IMR-90 (cell line): ENCODE data around the gene ZBTB46. TPM values are rescaled to one million over a fixed set of nuclear protein-coding genes. Genes with fewer than 3 reads are reported as not detected.

Source experiments
- ATAC-seq: fragments of 200-7000 bp; cut with Tn5 transposase; 2 replicates; pipeline ENCODE4 v1.9.1; 2020; ENCODE audit warnings: low read depth, mild to moderate bottlenecking, moderate library complexity
- BruUV-seq: library from RNA; stranded (reverse); fragments of 400-500 nt; replicated peaks from 2 replicates; lab custom pipeline; 2021; lab: Mats Ljungman, UMichigan
- CTCF ChIA-PET: fragments of 300-600 bp; formaldehyde crosslinking; extraction: SDS; loops from one replicate; lab custom pipeline; 2021; ENCODE audit warnings: antibody characterized with exemption; lab: Yijun Ruan, JAX
- POLR2A ChIA-PET: fragments of 300-600 bp; sonication (Branson Sonifier 250); formaldehyde crosslinking; loops from one replicate; lab custom pipeline; 2022; ENCODE audit warnings: antibody characterized with exemption; ENCODE audit not compliant: unreplicated experiment; lab: Charles Lee
- DNase-seq: peaks from one replicate; pipeline ENCODE4 v3.0.0; 2013
- H2AFZ ChIP-seq: replicated peaks from 2 replicates; pipeline ENCODE3; 2013; ENCODE audit warnings: low read length, mild to moderate bottlenecking; ENCODE audit not compliant: poor library complexity
- H2AK5ac ChIP-seq: 2 replicates; pipeline ENCODE4 v1.6.1; 2013; ENCODE audit warnings: low read depth, low read length, inconsistent platforms
- H2AK9ac ChIP-seq: replicated peaks from 2 replicates; pipeline ENCODE3; 2013; ENCODE audit warnings: mild to moderate bottlenecking, low read depth, low read length, moderate library complexity; ENCODE audit not compliant: poor library complexity
- H2BK120ac ChIP-seq: 2 replicates; pipeline ENCODE4 v1.6.1; 2013; ENCODE audit warnings: low read depth, low read length, inconsistent platforms
- H2BK15ac ChIP-seq: 3 replicates; pipeline ENCODE4 v1.6.1; 2013; ENCODE audit warnings: low read depth, low read length, inconsistent platforms
- H2BK20ac ChIP-seq: 2 replicates; pipeline ENCODE4 v1.6.1; 2013; ENCODE audit warnings: low read depth, mild to moderate bottlenecking, inconsistent platforms, low read length, moderate library complexity
- H2BK5ac ChIP-seq: 2 replicates; pipeline ENCODE4 v1.6.1; 2013; ENCODE audit warnings: mild to moderate bottlenecking, low read depth, low read length, inconsistent platforms; ENCODE audit not compliant: poor library complexity, severe bottlenecking
- H3K14ac ChIP-seq: replicated peaks from 2 replicates; pipeline ENCODE4 v1.6.1; 2013; ENCODE audit warnings: low read depth, low read length, inconsistent platforms
- H3K18ac ChIP-seq: 2 replicates; pipeline ENCODE4 v1.6.1; 2013; ENCODE audit warnings: low read depth, low read length, control low read depth
- H3K23ac ChIP-seq: 2 replicates; pipeline ENCODE4 v1.6.1; 2013; ENCODE audit warnings: low read depth, low read length, inconsistent platforms
- H3K27ac ChIP-seq: 2 replicates; pipeline ENCODE4 v1.5.1; 2013; ENCODE audit warnings: mild to moderate bottlenecking, control low read depth, low read length; ENCODE audit not compliant: insufficient read depth
- H3K27me3 ChIP-seq: 2 replicates; pipeline ENCODE4 v1.6.1; 2013; ENCODE audit warnings: low read length; ENCODE audit not compliant: control insufficient read depth, insufficient read depth
- H3K36me3 ChIP-seq: 2 replicates; pipeline ENCODE4 v1.6.1; 2013; ENCODE audit warnings: low read length, mixed read lengths; ENCODE audit not compliant: control insufficient read depth, insufficient read depth
- H3K4ac ChIP-seq: 2 replicates; pipeline ENCODE4 v1.6.1; 2013; ENCODE audit warnings: low read depth, low read length, inconsistent platforms
- H3K4me1 ChIP-seq: 2 replicates; pipeline ENCODE4 v1.6.1; 2013; ENCODE audit warnings: low read length, mixed read lengths; ENCODE audit not compliant: control insufficient read depth, insufficient read depth
- H3K4me2 ChIP-seq: 2 replicates; pipeline ENCODE4 v1.6.1; 2013; ENCODE audit warnings: low read depth, mild to moderate bottlenecking, control low read depth, low read length, moderate library complexity
- H3K4me3 ChIP-seq: 2 replicates; pipeline ENCODE4 v1.5.1; 2013; ENCODE audit warnings: low read depth, mild to moderate bottlenecking, control low read depth, low read length, moderate library complexity; ENCODE audit not compliant: insufficient read depth
- H3K56ac ChIP-seq: 2 replicates; pipeline ENCODE4 v1.6.1; 2013; ENCODE audit warnings: low read length, inconsistent platforms; ENCODE audit not compliant: insufficient read depth; ENCODE audit errors: extremely low read depth
- H3K79me1 ChIP-seq, 2 experiments: 2 replicates each; pipeline ENCODE4 v1.6.1; 2013; ENCODE audit warnings: low read length in 2 of 2, inconsistent platforms in 1 of 2, low read depth in 1 of 2
- H3K9ac ChIP-seq: 2 replicates; pipeline ENCODE4 v1.6.1; 2013; ENCODE audit warnings: low read depth, low read length, control low read depth
- H3K9me1 ChIP-seq: 2 replicates; pipeline ENCODE4 v1.6.1; 2013; ENCODE audit warnings: low read length, inconsistent platforms; ENCODE audit not compliant: insufficient read depth
- H3K9me3 ChIP-seq: 2 replicates; pipeline ENCODE4 v1.6.1; 2013; ENCODE audit warnings: low read length; ENCODE audit not compliant: control insufficient read depth, insufficient read depth
- H4K20me1 ChIP-seq: 2 replicates; pipeline ENCODE4 v1.6.1; 2013; ENCODE audit warnings: low read length, inconsistent platforms; ENCODE audit not compliant: insufficient read depth
- H4K5ac ChIP-seq: 2 replicates; pipeline ENCODE4 v1.6.1; 2013; ENCODE audit warnings: mild to moderate bottlenecking, low read depth, low read length, control low read depth
- H4K8ac ChIP-seq, 2 experiments: 2 replicates each; pipeline ENCODE4 v1.6.1; 2013; ENCODE audit warnings: low read depth in 2 of 2, low read length in 2 of 2, control low read depth in 1 of 2, inconsistent platforms in 1 of 2
- H4K91ac ChIP-seq: 2 replicates; pipeline ENCODE4 v1.6.1; 2013; ENCODE audit warnings: low read depth, low read length, inconsistent platforms; ENCODE audit not compliant: insufficient read depth
- CHD1 ChIP-seq: IDR thresholded peaks from 2 replicates; pipeline ENCODE4 v1.6.1; 2012; ENCODE audit warnings: low read depth, low read length, improper control_type of control experiment
- WGBS, 2 experiments: methylation state at CpG; one replicate each; pipeline versions ENCODE4 v1.1.5 to v1.1.7; 2013; ENCODE audit warnings: missing lambda C conversion rate in 2 of 2; ENCODE audit not compliant: insufficient read length in 1 of 2; ENCODE audit errors: extremely low coverage in 2 of 2; 5-methylcytosine and 5-hydroxymethylcytosine counted together
- dilution Hi-C: fragments of 300-500 bp; cut with HindIII; formaldehyde crosslinking; loops from one replicate; pipeline ENCODE4 v1.14.3; 2018; ENCODE audit warnings: low sequenced_read_pairs; ENCODE audit not compliant: unreplicated experiment
- in situ Hi-C: fragments of 300-500 bp; cut with MboI; formaldehyde crosslinking; loops from 3 replicates; pipeline ENCODE4 v1.14.3; 2019; ENCODE audit warnings: low sequenced_read_pairs, inconsistent platforms, mixed read lengths
- intact Hi-C: fragments of 100-400 bp; cut with micrococcal nuclease; formaldehyde crosslinking; loops from 2 replicates; pipeline ENCODE4 v1.10.0; 2022
- polyA plus RNA-seq, 3 experiments: library from polyadenylated mRNA; depleted of rRNA; stranded (reverse); fragments of >200 nt; gene quantifications; 2 replicates each; pipeline ENCODE4 v1.2.3, GENCODE V29; 2012; ENCODE audit warnings: low replicate concordance in 1 of 3
- total RNA-seq: library from RNA; depleted of rRNA; stranded (reverse); fragments of >200 nt; gene quantifications from 2 replicates; pipeline ENCODE4 v1.2.3, GENCODE V29; 2012

The ZBTB46 gene
- total and polyA plus RNA-seq, 2 of the 4 experiments (the other 2 are of a cell fraction), result 4.2 to 14.9 TPM

GRCh38 chr20:63718996-63719395 lies 112.1 kb downstream of the ZBTB46 start:
- H2BK120ac ChIP-seq, result no peak overlapping the region
- H3K4me3 ChIP-seq, result no peak overlapping the region
- DNase-seq (no peak), ATAC-seq (no peak)
- no peak overlapping the region for H4K5ac ChIP-seq
- no peak overlapping the region for H2AFZ ChIP-seq
- no peak overlapping the region for H2AK9ac ChIP-seq
- H3K4me1 ChIP-seq, result no peaks in the 10 kb centered on the region
- H3K4ac ChIP-seq, result no peak overlapping the region
- H3K9ac ChIP-seq, result no peak overlapping the region
- in situ Hi-C loops (no loop called here), dilution Hi-C loops (no loop called here), intact Hi-C loops (no loop called here)
- no peak overlapping the region for H3K23ac ChIP-seq
- H4K8ac ChIP-seq, result no peak overlapping the region
- no peak overlapping the region for H3K14ac ChIP-seq
- H3K18ac ChIP-seq, result no peak overlapping the region
- no peak overlapping the region for H3K56ac ChIP-seq
- no CpG with 5 or more reads among the region's 2 CpGs for WGBS, 2 experiments
- H3K27me3 ChIP-seq, result no peaks in the 10 kb centered on the region
- peaks cover 41% of the 10 kb centered on the region for H3K36me3 ChIP-seq
- H4K20me1 ChIP-seq, result peaks cover 13% of the 10 kb centered on the region
- CTCF ChIA-PET, result no interaction called here
- H3K9me3 ChIP-seq, result peaks cover 4% of the 10 kb centered on the region
- no peak overlapping the region for H3K27ac ChIP-seq
- H2BK15ac ChIP-seq, result no peak overlapping the region
- no peak overlapping the region for H2BK20ac ChIP-seq
- H3K9me1 ChIP-seq, result no peaks in the 10 kb centered on the region
- no peak overlapping the region for H2AK5ac ChIP-seq
- TF ChIP-seq CHD1, result no peak
- no peak overlapping the region for H4K91ac ChIP-seq
- H3K79me1 ChIP-seq, result peaks cover 16 to 46% of the 10 kb centered on the region in 2 experiments
- no peak overlapping the region for H2BK5ac ChIP-seq
- BruUV-seq, result no TSS peak
- H3K4me2 ChIP-seq, result no peak overlapping the region
- POLR2A ChIA-PET, result no interaction called here
